GM19468 (cell line): ENCODE results near the gene DIPK1B.

Experiments used
- ATAC-seq: cut with Tn5 transposase; IDR thresholded peaks from one replicate; pipeline ENCODE4 v1.9.1; 2021; ENCODE audit warnings: mild to moderate bottlenecking, moderate library complexity, moderate number of reproducible peaks; ENCODE audit not compliant: unreplicated experiment; ENCODE audit errors: extremely low read depth

The DIPK1B gene

GRCh38 chr9:136711751-136712689 is at the start of gene DIPK1B:
TSS of gene DIPK1B (plus strand) at chr9:136712572. CDS start at chr9:136712666, 94 bp downstream.
- no peak for ATAC-seq

GRCh38 chr9:136662656-136663581 is 49.5 kb upstream of the DIPK1B start, which contains the start of gene EGFL7:
TSS of gene EGFL7 (plus strand) at chr9:136662916. CDS start at chr9:136668283, 5,367 bp downstream.
- no peak for ATAC-seq

- no peak for ATAC-seq
Observed at GRCh38 chr9:136664000-136664915, 48.1 kb upstream of the DIPK1B start.

- no peak for ATAC-seq
Observed at GRCh38 chr9:136665111-136665703, 47.2 kb upstream of the DIPK1B start.

GRCh38 chr9:136665704-136666371 is 46.5 kb upstream of the DIPK1B start:
- ATAC-seq = no peak

GRCh38 chr9:136666372-136667213 is 45.8 kb upstream of the DIPK1B start:
- ATAC-seq = no peak

GRCh38 chr9:136667214-136667939 is 45.0 kb upstream of the DIPK1B start:
- ATAC-seq = no peak

GRCh38 chr9:136667940-136668760 is 44.2 kb upstream of the DIPK1B start:
- ATAC-seq = no peak

- no peak for ATAC-seq
Observed at GRCh38 chr9:136668983-136669790, 43.2 kb upstream of the DIPK1B start.

GRCh38 chr9:136669791-136670464 is 42.4 kb upstream of the DIPK1B start:
- no peak for ATAC-seq

GRCh38 chr9:136670576-136671253 is 41.7 kb upstream of the DIPK1B start:
- ATAC-seq = no peak

GRCh38 chr9:136671254-136671614 is 41.1 kb upstream of the DIPK1B start:
- ATAC-seq = no peak

GRCh38 chr9:136671646-136672430 is 40.5 kb upstream of the DIPK1B start:
- no peak for ATAC-seq
